K562 treated with DMSO at 1 percent for 12 hours (cell line): Measurements from ENCODE around the gene MYOCOS. TPM values are rescaled to one million over a fixed set of nuclear protein-coding genes. Genes with fewer than 3 reads are reported as not detected.

Experiments used
- total RNA-seq: library from RNA; unstranded; fragments of 300-600 nt; gene quantifications from 2 replicates; pipeline ENCODE4 v1.2.3, GENCODE V29; 2022; ENCODE audit not compliant: insufficient read depth

The MYOCOS gene
- not detected in 2 replicates for total RNA-seq

GRCh38 chr1:171622152-171622462 lies at the start of gene MYOCOS:
MYOCOS (plus strand) TSS chr1:171622243; CDS start chr1:171623884, 1,641 bp downstream.

DNA sequence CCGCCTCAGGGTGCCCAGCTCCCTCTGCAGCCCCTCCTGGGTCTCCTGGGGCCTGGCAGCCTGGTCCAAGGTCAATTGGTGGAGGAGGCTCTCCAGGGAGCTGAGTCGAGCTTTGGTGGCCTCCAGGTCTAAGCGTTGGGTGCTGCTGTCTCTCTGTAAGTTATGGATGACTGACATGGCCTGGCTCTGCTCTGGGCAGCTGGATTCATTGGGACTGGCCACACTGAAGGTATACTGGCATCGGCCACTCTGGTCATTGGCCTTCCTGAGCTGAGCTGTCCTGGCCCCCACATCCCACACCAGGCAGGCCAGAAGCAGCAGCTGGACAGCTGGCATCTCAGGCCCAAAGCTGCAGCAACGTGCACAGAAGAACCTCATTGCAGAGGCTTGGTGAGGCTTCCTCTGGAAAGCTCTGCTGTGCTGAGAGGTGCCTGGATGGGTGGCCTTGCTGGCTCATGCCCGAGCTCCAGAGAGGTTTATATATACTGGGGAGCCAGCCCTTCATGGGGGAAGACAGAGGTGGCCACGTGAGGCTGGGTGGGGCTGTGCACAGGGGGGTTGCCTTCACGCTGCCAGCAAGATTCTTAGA lies 30.3 kb downstream of the MYOCOS start, which contains the start of gene MYOC:
MYOC (minus strand) TSS at position 455 of the 589 bp plus-strand sequence; CDS start at position 378, 77 bp downstream.

Other genes starting within 250 kb of the MYOCOS start
- gene PRRC2C, start 136.7 kb upstream of the MYOCOS start, total RNA-seq: 19.1 and 88.7 TPM in 2 replicates
- not detected in 2 replicates for gene MYOC, start 30.4 kb downstream of the MYOCOS start, total RNA-seq
- gene VAMP4, start 119.8 kb downstream of the MYOCOS start, total RNA-seq: 4.8 and 13.4 TPM in 2 replicates
- gene METTL13, start 159.4 kb downstream of the MYOCOS start, total RNA-seq: 25.6 and 38.3 TPM in 2 replicates
- gene DNM3, start 219.3 kb downstream of the MYOCOS start, total RNA-seq: 1.2 TPM in 1 of 2 replicates, not detected in the other